Epithelial cell of esophagus (primary cell): Measurements from ENCODE around the gene GCK.
"Not testable (repeated sequence)": the region's sequence is repeated elsewhere in the genome, so short reads cannot be mapped to it uniquely, and the experiment has no call there.

ENCODE experiments used
- DNase-seq: peaks from one replicate; pipeline ENCODE4 v3.0.0; 2010; ENCODE audit warnings: low read depth
- H3K4me3 ChIP-seq: 2 replicates; pipeline ENCODE4 v1.5.1; 2011; ENCODE audit warnings: mild to moderate bottlenecking, low read length, control low read depth
- TF ChIP-seq, protein P1 (sequence below): IDR thresholded peaks from 2 replicates; pipeline ENCODE4 v1.5.1; 2011; ENCODE audit warnings: low read depth, mild to moderate bottlenecking, low read length, control low read depth, inconsistent platforms; ENCODE audit not compliant: insufficient read depth; ENCODE audit errors: missing control alignments

GCK gene

DNA sequence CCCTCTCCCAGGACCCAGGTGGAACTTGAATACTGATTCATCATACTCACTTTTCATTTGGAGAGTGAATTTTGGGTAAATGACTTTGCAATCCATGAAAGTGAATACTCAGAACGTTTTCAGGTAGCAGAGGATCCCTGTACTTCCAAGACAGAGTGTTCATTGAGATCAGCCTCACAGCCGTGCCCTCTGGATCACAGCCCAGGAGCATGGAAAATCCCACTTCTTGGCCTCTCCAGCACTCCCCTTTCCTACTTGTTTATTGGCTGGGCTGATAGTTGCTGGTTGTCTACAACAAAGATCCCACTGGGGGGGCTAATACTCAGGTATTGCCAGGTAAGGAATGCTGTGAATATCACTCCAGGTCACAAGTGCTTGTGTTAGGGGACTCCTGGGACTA is 5.9 kb downstream of the GCK start:
- DNase-seq = no peak
- TF ChIP-seq, protein P1, sequence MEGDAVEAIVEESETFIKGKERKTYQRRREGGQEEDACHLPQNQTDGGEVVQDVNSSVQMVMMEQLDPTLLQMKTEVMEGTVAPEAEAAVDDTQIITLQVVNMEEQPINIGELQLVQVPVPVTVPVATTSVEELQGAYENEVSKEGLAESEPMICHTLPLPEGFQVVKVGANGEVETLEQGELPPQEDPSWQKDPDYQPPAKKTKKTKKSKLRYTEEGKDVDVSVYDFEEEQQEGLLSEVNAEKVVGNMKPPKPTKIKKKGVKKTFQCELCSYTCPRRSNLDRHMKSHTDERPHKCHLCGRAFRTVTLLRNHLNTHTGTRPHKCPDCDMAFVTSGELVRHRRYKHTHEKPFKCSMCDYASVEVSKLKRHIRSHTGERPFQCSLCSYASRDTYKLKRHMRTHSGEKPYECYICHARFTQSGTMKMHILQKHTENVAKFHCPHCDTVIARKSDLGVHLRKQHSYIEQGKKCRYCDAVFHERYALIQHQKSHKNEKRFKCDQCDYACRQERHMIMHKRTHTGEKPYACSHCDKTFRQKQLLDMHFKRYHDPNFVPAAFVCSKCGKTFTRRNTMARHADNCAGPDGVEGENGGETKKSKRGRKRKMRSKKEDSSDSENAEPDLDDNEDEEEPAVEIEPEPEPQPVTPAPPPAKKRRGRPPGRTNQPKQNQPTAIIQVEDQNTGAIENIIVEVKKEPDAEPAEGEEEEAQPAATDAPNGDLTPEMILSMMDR = no peak
- H3K4me3 ChIP-seq = no peak overlapping the region

DNA sequence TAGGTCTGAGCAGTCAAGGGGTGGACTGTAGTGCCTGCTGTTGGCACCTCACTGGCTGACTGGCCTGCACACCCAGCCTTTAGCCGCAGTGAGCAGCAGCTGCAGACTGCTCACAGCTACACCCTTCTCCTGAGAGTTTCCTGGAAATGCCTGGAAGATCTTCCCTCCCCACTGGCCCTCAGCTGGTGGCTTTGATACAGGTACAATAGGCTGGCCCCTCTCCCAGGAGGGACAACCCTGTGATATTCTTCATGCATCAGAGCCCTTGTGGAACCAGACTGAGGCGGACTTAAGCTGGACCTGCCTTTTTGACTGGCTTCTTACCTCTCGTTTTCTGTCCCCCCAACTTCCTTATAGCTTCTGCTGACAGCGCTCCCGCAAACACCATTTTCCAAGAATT is 6.4 kb downstream of the GCK start:
- no peak for DNase-seq
- H3K4me3 ChIP-seq = no peak overlapping the region
- TF ChIP-seq, protein P1 = no peak

DNA sequence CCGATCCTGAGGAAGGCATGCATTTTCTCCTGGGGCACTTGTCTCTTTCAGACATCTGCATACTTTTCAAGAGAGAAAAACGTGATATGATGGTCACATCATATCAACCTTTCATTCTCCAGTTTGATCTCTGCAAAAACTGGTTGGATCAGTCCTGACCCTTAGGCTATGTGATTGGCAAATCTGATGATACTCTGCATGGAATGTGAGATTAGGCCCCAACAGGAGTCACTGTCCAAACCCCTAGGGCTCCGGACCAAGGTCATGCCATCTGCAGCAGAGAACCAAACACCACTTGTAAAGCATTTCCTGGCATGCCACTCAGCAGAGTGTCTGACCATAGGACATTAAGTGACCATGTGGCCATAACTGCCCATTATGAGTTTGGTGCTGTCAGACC is 8.6 kb downstream of the GCK start:
- TF ChIP-seq, protein P1 = no peak
- peak; percentile 27 for DNase-seq
- no peak overlapping the region for H3K4me3 ChIP-seq

DNA sequence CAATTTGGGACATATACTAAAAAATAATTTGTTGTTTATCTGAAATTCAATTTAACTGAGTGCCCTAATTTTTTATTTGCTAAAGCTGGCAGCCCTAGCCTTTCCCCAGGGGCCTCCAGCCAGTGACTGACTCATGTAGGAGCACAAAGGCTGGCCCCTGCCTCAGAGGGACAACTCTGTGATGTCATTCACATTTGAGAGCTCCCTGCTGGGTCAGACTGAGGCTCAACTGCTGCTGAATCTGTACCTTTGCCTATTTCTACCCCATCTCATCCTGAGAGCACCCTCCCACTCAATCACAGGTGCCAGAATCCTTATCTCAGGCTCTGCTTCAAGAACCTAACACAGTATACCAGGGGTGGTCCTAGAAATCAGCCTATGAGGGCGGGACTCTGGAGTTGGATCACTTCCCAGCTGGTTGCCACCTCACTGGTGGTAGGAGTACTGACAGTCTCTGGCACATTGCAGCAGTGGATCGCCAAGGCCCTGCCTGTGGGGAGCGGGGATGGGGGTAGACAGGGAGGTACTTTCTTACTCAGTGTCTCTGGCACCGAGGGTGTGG is 11.6 kb downstream of the GCK start:
- DNase-seq = peak; percentile 26
- TF ChIP-seq, protein P1 = no peak
- H3K4me3 ChIP-seq = no peak overlapping the region

DNA sequence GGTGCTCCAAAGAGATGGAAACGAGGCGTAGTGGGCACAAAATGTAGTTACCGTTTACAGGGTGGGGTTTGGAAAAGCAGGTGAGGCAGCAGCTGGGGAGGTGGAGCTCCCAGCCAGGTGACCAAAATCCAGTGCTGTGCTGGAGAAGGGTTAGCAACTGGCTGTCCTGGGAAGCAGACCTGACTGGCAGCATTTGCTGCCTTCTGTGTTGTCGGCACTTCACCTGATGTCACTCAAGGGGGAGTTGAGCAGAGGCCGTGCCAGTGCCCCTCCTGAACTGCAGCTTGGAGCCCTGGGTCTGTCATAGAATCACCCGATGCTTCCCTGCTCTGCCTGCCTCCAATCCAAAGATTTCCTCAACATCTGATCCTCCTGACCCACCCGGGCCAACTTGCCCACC is 12.8 kb downstream of the GCK start:
- DNase-seq = no peak
- TF ChIP-seq, protein P1 = no peak
- H3K4me3 ChIP-seq = no peak overlapping the region

DNA sequence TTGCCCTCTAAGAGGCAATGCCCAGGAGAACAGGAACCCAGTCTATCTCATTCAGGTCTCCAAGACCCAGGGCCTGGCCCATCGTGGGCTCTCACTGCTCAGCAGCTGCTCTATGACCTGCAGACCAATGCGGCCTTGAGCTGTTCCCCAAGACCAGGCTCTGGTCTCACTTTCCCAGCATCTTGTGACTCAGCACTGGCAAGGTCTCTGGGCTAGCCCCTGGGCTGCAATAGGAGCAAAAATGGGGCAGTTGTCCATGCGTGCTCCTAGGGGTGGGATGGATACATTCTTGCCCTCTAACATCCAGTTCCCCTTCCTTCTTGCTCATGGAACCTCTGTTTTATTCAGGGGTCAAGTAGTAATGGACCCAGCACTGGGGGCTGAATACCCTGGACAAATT is 13.5 kb downstream of the GCK start:
- no peak for DNase-seq
- no peak overlapping the region for H3K4me3 ChIP-seq
- TF ChIP-seq, protein P1 = no peak

DNA sequence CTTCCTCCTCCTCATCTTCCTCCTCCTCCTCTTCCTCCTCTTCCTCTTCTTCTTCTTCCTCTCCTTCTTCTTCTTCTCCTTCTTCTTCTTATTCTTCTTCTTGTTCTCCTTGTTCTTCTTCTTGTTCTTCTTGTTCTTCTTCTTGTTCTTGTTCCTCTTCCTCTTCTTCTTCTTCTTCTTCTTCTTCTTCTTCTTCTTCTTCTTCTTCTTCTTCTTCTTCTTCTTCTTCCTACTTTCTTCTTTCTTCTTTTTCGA is 14.6 kb downstream of the GCK start:
- not testable (repeated sequence) for H3K4me3 ChIP-seq, DNase-seq
